NOMO-1 treated with DMSO at 0.1 percent for 48 hours (cell line): ENCODE data around the gene RAPSN.

Source experiments
- DNase-seq: peaks from one replicate; lab custom pipeline; 2025; ENCODE audit not compliant: unreplicated experiment; lab: John Stamatoyannopoulos, UW

The RAPSN gene

DNA sequence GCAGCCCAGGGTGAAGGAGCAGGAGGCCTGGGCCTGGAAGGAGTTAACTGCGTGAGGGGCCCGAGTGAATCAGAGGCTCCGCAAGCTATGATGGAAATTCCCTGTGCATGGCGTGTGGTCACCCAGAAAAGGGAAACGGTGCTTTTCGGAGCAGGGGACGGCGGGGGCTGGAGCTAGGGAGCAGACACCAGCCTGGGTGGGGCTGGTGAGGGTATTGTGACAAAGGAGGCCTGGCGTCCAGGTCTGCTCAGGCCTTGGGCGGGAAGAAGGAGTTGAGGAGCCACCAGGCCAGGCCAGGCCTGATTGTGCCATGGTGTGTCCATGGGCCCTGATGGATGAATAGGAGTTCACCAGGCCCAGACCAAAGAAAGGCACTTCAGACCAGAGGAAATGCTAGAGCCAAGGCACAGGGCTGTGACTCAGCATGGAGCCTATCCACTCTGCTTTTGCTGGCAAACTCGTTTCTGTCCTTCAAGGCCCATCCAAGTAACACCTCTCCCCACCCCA lies 57.8 kb downstream of the RAPSN start:
- peak; percentile 95 for DNase-seq

DNA sequence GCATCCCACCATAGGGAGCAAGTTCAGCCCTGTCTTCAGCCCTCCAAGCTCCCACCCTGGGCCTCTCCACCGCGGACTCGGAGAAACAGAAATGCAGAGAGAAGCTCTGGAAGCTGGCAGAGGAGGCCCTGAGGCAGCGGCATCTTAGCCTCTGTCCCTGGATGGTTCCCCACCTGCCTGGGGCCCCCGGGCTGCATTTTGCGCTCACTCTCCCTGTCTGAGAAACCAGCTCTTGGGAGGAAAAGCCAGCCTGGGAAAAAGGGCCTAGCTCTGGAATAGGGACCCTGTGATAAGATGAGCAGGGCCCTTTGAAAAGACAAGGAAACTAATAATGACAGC lies 58.5 kb downstream of the RAPSN start:
- DNase-seq, result no peak

DNA sequence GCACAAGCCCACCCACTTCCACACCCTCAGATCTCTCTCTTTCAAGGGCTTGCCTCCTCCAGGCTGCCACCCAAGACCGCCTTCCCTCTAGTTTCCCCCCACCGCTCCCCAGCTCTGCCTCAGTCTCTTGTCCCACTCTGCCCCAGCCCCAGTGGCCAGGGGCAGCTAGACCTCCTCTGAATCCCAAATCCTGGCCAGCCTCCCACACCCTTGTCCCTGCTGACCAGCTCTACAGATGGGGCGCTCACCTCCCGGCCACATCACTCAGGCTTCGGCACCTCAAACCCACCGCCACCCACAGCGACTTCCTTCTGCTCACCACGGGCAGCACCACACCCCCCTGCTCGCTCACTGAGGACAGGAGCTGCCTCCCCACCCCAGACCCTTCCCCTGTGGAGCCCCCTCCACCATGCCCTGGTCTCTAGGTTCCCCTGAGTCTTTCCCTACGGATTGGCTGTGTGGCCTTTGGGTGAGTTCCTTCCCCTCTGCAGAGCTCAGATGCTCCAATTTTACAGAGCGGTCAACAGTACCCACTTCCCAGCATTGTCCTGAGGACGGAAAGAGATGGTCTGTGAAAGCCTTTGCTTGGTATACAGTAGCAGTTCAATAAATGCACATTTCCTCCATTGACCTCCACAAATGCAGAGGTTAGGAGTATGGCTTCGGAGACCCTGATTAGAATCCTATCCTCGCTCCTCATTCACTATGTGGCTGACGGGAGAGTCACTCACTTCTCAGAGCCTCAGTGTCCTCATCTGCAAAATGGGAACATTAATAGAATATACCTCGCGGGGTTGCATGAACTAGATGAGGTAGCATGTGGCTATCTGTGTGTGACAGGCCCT lies 59.1 kb downstream of the RAPSN start:
- no peak for DNase-seq

DNA sequence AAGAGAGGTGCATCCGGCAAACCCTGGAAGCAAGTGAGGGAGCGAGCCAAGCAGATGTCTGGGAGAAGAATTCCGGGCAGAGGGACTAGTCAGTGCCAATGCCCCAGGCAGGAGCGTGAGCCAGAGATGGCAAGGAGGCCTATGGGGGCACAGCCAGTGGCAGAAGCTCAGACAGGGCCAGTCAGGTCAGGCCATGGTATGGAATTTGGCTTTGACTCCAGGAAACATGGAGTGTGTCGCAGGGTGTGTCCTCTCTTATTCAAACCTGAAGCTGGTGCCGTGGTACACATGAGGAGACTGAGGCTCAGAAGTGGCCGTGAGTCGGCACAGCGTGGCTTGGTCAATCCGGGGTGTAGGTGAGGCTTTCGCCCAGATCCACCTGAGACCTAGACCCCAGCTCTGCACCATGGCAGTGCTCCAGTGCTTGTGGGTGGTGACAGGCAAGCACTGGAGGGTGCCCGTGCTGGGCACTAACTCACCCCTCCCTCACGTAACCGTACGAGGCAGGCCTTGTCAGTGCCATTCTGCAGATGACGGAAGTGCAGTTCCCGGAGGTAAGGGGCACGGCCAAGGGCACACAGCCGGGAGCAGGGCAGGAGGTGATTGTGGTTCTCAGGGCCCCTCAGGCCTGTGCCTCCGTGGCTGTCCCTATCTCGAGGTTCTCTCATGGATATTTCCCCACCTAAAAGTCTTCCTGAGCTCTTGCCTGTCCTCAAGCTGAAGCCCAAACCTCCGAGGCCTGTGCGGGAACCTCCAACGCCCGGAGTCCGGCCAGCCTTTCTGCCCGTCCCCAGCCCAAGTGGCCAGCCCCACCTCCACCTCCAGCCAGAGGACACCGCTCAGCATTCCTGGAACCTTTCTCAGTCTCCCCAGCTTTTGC lies 60.0 kb downstream of the RAPSN start:
- DNase-seq, result no peak

DNA sequence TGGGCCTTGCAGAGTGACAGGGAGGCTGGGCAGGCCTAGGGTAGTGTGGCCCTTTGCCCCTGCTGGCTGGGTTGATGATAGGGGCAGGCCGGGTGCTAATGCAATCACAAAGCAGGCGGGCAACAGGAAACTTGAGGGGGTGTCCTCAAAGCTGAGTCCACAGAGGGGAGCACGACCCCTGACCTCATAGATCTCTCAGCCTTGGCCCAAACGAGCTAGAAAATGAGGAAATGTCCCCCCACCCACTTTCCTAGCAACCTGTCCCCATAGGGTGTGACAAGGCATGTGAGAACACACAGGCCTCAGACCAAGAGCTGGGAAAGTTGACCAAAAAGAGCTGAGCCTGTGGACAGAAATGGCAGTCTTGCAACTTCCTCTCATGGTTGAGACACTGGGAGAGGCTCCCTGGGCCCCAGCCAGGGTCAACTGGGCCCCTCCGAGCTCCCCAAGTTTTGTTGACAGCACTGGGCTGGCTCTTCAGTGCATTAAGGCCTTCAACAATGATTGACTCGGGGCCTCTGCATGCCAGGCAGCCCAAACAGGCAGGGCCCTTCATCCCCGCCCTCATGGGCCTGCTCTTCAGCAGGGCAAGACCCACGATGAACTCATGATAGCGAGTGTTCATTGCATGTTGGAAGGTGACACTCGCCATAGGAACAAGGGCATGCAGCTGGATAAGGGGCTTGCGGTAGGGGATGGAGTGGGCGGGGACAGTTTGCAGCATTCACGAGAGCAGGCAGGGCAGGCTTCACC lies 60.8 kb downstream of the RAPSN start:
- DNase-seq, result peak; percentile 78
